ENCODE data around the gene CA10.

CA10 gene

GRCh38 chr17:51876986-51877385 is 281.5 kb downstream of the CA10 start:
- Histone ChIP-seq H3F3A (ENCODE audit: control insufficient read depth, insufficient read depth) (no peaks in the 10 kb centered on the region), H3K79me2 (ENCODE audit: control insufficient read depth, low read length) (no peaks in the 10 kb centered on the region), H3K27me3 (ENCODE audit: control insufficient read depth, low read length) (no peaks in the 10 kb centered on the region), H3K9me2 (replicated peaks; ENCODE audit: control insufficient read depth, low read length) (no peaks in the 10 kb centered on the region), H4K20me1 (ENCODE audit: control insufficient read depth, insufficient read depth, low read depth, low read length) (no peaks in the 10 kb centered on the region), H3K9me3 (ENCODE audit: control insufficient read depth, insufficient read depth, low read length) (no peaks in the 10 kb centered on the region), H3K4me2 (ENCODE audit: low read length) (no peak overlapping the region), H3K4me1 (ENCODE audit: control insufficient read depth, low read length) (no peaks in the 10 kb centered on the region), H3K36me3 (ENCODE audit: control insufficient read depth, low read length) (no peaks in the 10 kb centered on the region), H3K4me3 (ENCODE audit: low read length) (no peak overlapping the region), H3K27ac (ENCODE audit: low read depth, low read length) (no peak overlapping the region)
- TF ChIP-seq CTCF (IDR thresholded peaks at IDR 0.05; ENCODE audit: low read depth, low read length, poor library complexity, severe bottlenecking) (no peak), EZH2phosphoT487 (IDR thresholded peaks at IDR 0.05; ENCODE audit: borderline replicate concordance, low read length) (no peak)

- Histone ChIP-seq H3K4me1 (ENCODE audit: control insufficient read depth, low read length) (no peaks in the 10 kb centered on the region), H3K27ac (ENCODE audit: low read depth, low read length) (no peak overlapping the region), H3K36me3 (ENCODE audit: control insufficient read depth, low read length) (no peaks in the 10 kb centered on the region), H3K4me3 (ENCODE audit: low read length) (no peak overlapping the region), H3K4me2 (ENCODE audit: low read length) (no peak overlapping the region), H3K27me3 (ENCODE audit: control insufficient read depth, low read length) (no peaks in the 10 kb centered on the region), H3K9me3 (ENCODE audit: control insufficient read depth, insufficient read depth, low read length) (no peaks in the 10 kb centered on the region), H3K79me2 (ENCODE audit: control insufficient read depth, low read length) (no peaks in the 10 kb centered on the region), H3K9me2 (replicated peaks; ENCODE audit: control insufficient read depth, low read length) (no peaks in the 10 kb centered on the region), H3F3A (ENCODE audit: control insufficient read depth, insufficient read depth) (no peaks in the 10 kb centered on the region), H4K20me1 (ENCODE audit: control insufficient read depth, insufficient read depth, low read depth, low read length) (no peaks in the 10 kb centered on the region)
- TF ChIP-seq EZH2phosphoT487 (IDR thresholded peaks at IDR 0.05; ENCODE audit: borderline replicate concordance, low read length) (no peak), CTCF (IDR thresholded peaks at IDR 0.05; ENCODE audit: low read depth, low read length, poor library complexity, severe bottlenecking) (no peak)
Measured at GRCh38 chr17:51873302-51873701, 285.2 kb downstream of the CA10 start.

DNA sequence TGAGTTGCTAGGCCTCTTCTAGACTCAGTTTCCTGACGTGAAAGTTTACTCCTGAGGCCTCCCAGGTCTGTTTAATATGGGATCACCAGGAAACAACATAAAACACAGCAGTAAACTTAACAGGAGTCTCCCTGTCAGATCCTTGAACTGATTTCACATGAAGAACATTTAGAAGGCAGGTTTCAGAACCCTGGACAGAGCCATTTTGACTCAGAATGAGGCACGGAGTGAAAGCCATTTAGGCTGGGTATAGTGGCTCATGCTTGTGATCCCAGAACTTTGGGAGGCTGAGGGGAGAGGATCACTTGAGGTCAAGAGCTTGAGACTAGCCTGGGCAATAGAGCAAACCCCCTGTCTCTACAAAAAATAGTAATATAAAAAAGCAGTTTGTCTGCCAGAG is 289.1 kb downstream of the CA10 start:
- Histone ChIP-seq H3K79me2 (ENCODE audit: control insufficient read depth, low read length) (no peaks in the 10 kb centered on the region), H3K4me2 (ENCODE audit: low read length) (no peak overlapping the region), H3K4me3 (ENCODE audit: low read length) (no peak overlapping the region), H3K27ac (ENCODE audit: low read depth, low read length) (no peak overlapping the region), H3K4me1 (ENCODE audit: control insufficient read depth, low read length) (no peaks in the 10 kb centered on the region), H3K9me2 (replicated peaks; ENCODE audit: control insufficient read depth, low read length) (no peaks in the 10 kb centered on the region), H4K20me1 (ENCODE audit: control insufficient read depth, insufficient read depth, low read depth, low read length) (no peaks in the 10 kb centered on the region), H3F3A (ENCODE audit: control insufficient read depth, insufficient read depth) (no peaks in the 10 kb centered on the region), H3K36me3 (ENCODE audit: control insufficient read depth, low read length) (no peaks in the 10 kb centered on the region), H3K27me3 (ENCODE audit: control insufficient read depth, low read length) (no peaks in the 10 kb centered on the region), H3K9me3 (ENCODE audit: control insufficient read depth, insufficient read depth, low read length) (no peaks in the 10 kb centered on the region)
- TF ChIP-seq EZH2phosphoT487 (IDR thresholded peaks at IDR 0.05; ENCODE audit: borderline replicate concordance, low read length) (no peak), CTCF (IDR thresholded peaks at IDR 0.05; ENCODE audit: low read depth, low read length, poor library complexity, severe bottlenecking) (no peak)

Measured in DOHH2 (cell line).